H1 (cell line): Measurements from ENCODE around the gene SLC34A1. TPM values are rescaled to one million over a fixed set of nuclear protein-coding genes. Genes with fewer than 3 reads are reported as not detected.

ENCODE experiments used
- CTCF ChIA-PET: fragments of 300-600 bp; sonication (Branson Sonifier 250); formaldehyde crosslinking; loops from one replicate; lab custom pipeline; 2021; ENCODE audit not compliant: partially characterized antibody; lab: Charles Lee
- POLR2A ChIA-PET: fragments of 300-600 bp; sonication (Branson Sonifier 250); formaldehyde crosslinking; loops from one replicate; lab custom pipeline; 2021; ENCODE audit warnings: inconsistent platforms; ENCODE audit not compliant: partially characterized antibody; lab: Charles Lee
- DNase-seq, 2 experiments: peaks; one replicate each; pipeline versions ENCODE4 v3.0.0 to v3.0.0-alpha.2; 2010 to 2022; ENCODE audit warnings: low spot score in 2 of 2, low read depth in 1 of 2, mixed read lengths in 1 of 2
- FAIRE-seq: peaks from 2 replicates; lab custom pipeline; 2011; peaks lifted over from hg19 to GRCh38; lab: Jason Lieb, UNC
- H2AFZ ChIP-seq: 2 replicates; pipeline ENCODE4 v1.8.1; 2012; ENCODE audit warnings: low read length, inconsistent platforms
- H2AK5ac ChIP-seq: 2 replicates; pipeline ENCODE4 v1.6.1; 2013; ENCODE audit warnings: low read depth, low read length
- H2BK120ac ChIP-seq: replicated peaks from 2 replicates; pipeline ENCODE3; 2013; ENCODE audit warnings: low read depth, low read length, inconsistent platforms
- H2BK12ac ChIP-seq: 2 replicates; pipeline ENCODE4 v1.6.1; 2013; ENCODE audit warnings: low read depth, low read length
- H2BK15ac ChIP-seq: 2 replicates; pipeline ENCODE4 v1.6.1; 2013; ENCODE audit warnings: low read length
- H2BK20ac ChIP-seq: 2 replicates; pipeline ENCODE4 v1.6.1; 2013; ENCODE audit warnings: low read length
- H2BK5ac ChIP-seq: 2 replicates; pipeline ENCODE4 v1.6.1; 2013; ENCODE audit warnings: low read depth, low read length
- H3K14ac ChIP-seq: 2 replicates; pipeline ENCODE4 v1.6.1; 2013; ENCODE audit warnings: inconsistent platforms; ENCODE audit not compliant: insufficient read length
- H3K18ac ChIP-seq: 2 replicates; pipeline ENCODE4 v1.6.1; 2013; ENCODE audit warnings: low read length; ENCODE audit errors: extremely low read depth
- H3K23ac ChIP-seq: 2 replicates; pipeline ENCODE4 v1.6.1; 2013; ENCODE audit warnings: inconsistent platforms; ENCODE audit not compliant: insufficient read length
- H3K23me2 ChIP-seq: 2 replicates; pipeline ENCODE4 v1.6.1; 2013; ENCODE audit warnings: low read depth, low read length
- H3K27ac ChIP-seq: 2 replicates; pipeline ENCODE4 v1.6.1; 2011; ENCODE audit warnings: low read depth, low read length, inconsistent platforms
- H3K27me3 ChIP-seq, 4 experiments: replicated peaks in 1 of 4; 1 replicate in 1 of 4; 2 replicates in 3 of 4; pipeline versions ENCODE4 v1.6.1 to v1.8.1; 2011 to 2013; ENCODE audit warnings: low read length in 3 of 4, mild to moderate bottlenecking in 3 of 4, inconsistent platforms in 2 of 4, mixed read lengths in 2 of 4, moderate library complexity in 1 of 4; ENCODE audit not compliant: control insufficient read depth in 3 of 4, insufficient read depth in 3 of 4; ENCODE audit errors: extremely low read depth in 1 of 4
- H3K36me3 ChIP-seq, 4 experiments: 2 replicates each; pipeline versions ENCODE4 v1.6.1 to v1.8.1; 2011 to 2013; ENCODE audit warnings: mild to moderate bottlenecking in 4 of 4, low read length in 3 of 4, moderate library complexity in 2 of 4, control low read depth in 1 of 4, inconsistent platforms in 1 of 4; ENCODE audit not compliant: insufficient read depth in 4 of 4, control insufficient read depth in 2 of 4
- H3K4ac ChIP-seq: replicated peaks from 2 replicates; pipeline ENCODE3; 2013; ENCODE audit warnings: low read length, low read depth, mixed read lengths, inconsistent platforms; ENCODE audit not compliant: insufficient read length
- H3K4me1 ChIP-seq, 4 experiments: replicated peaks in 1 of 4; 1 replicate in 1 of 4; 2 replicates in 3 of 4; pipeline versions ENCODE4 v1.6.1 to v1.8.1; 2011 to 2013; ENCODE audit warnings: low read length in 3 of 4, inconsistent platforms in 2 of 4, mixed read lengths in 1 of 4; ENCODE audit not compliant: insufficient read depth in 4 of 4, control insufficient read depth in 3 of 4
- H3K4me2 ChIP-seq, 2 experiments: 2 replicates each; pipeline versions ENCODE4 v1.6.1 to v1.8.1; 2011 to 2013; ENCODE audit warnings: low read depth in 2 of 2, low read length in 2 of 2, control low read depth in 1 of 2, inconsistent platforms in 1 of 2, mild to moderate bottlenecking in 1 of 2; ENCODE audit not compliant: insufficient read depth in 1 of 2
- H3K4me3 ChIP-seq, 4 experiments: fragments of 200-600, 300-600 bp in 1 of 4; sonication (generic), shearing (Covaris generic), sonication (Bioruptor Twin) in 1 of 4; 2 replicates each; pipeline versions ENCODE4 v1.5.1 to v1.8.1; 2011 to 2016; ENCODE audit warnings: low read length in 4 of 4, low read depth in 3 of 4, control low read depth in 2 of 4, inconsistent platforms in 2 of 4, mild to moderate bottlenecking in 2 of 4, mixed read lengths in 1 of 4, moderate library complexity in 1 of 4; ENCODE audit not compliant: insufficient read depth in 2 of 4; ENCODE audit errors: extremely low read depth in 1 of 4
- H3K56ac ChIP-seq: replicated peaks from 2 replicates; pipeline ENCODE3; 2013; ENCODE audit warnings: low read depth, mild to moderate bottlenecking, mixed read lengths, low read length, inconsistent platforms; ENCODE audit not compliant: insufficient read length
- H3K79me1 ChIP-seq: 2 replicates; pipeline ENCODE4 v1.6.1; 2013; ENCODE audit warnings: low read depth, low read length, control low read depth
- H3K79me2 ChIP-seq, 2 experiments: 2 replicates each; pipeline versions ENCODE4 v1.6.1 to v1.8.1; 2012 to 2013; ENCODE audit warnings: low read length in 2 of 2, mild to moderate bottlenecking in 2 of 2, inconsistent platforms in 1 of 2; ENCODE audit not compliant: insufficient read depth in 2 of 2, control insufficient read depth in 1 of 2
- H3K9ac ChIP-seq, 4 experiments: replicated peaks in 1 of 4; 1 replicate in 1 of 4; 2 replicates in 3 of 4; pipeline versions ENCODE4 v1.6.1 to v1.8.1; 2011 to 2013; ENCODE audit warnings: low read depth in 3 of 4, low read length in 3 of 4, control low read depth in 2 of 4, mild to moderate bottlenecking in 2 of 4, moderate library complexity in 2 of 4, inconsistent platforms in 1 of 4; ENCODE audit errors: extremely low read depth in 1 of 4
- H3K9me3 ChIP-seq, 2 experiments: 2 replicates each; pipeline versions ENCODE4 v1.6.1 to v1.8.1; 2012 to 2013; ENCODE audit warnings: mild to moderate bottlenecking in 2 of 2, moderate library complexity in 2 of 2, control low read depth in 1 of 2, inconsistent platforms in 1 of 2, low read depth in 1 of 2, low read length in 1 of 2, mixed read lengths in 1 of 2; ENCODE audit not compliant: insufficient read depth in 2 of 2
- H4K20me1 ChIP-seq, 2 experiments: replicated peaks in 1 of 2; 2 replicates each; pipeline versions ENCODE3 to v1.8.1; 2011 to 2013; ENCODE audit warnings: inconsistent platforms in 2 of 2, low read length in 2 of 2, mild to moderate bottlenecking in 1 of 2; ENCODE audit not compliant: insufficient read depth in 2 of 2, control insufficient read depth in 1 of 2
- H4K5ac ChIP-seq: 2 replicates; pipeline ENCODE4 v1.6.1; 2013; ENCODE audit warnings: low read length, low read depth, mixed read lengths, inconsistent platforms; ENCODE audit not compliant: insufficient read length
- H4K8ac ChIP-seq: 2 replicates; pipeline ENCODE4 v1.8.0; 2013; ENCODE audit warnings: mild to moderate bottlenecking, moderate library complexity, low read length, inconsistent platforms; ENCODE audit not compliant: insufficient read depth; ENCODE audit errors: extremely low read depth
- H4K91ac ChIP-seq: replicated peaks from 2 replicates; pipeline ENCODE3; 2013; ENCODE audit warnings: low read length, mixed read lengths, inconsistent platforms; ENCODE audit not compliant: insufficient read length
- ASH2L ChIP-seq: fragments of 200-600, 300-600 bp; sonication (generic); IDR thresholded peaks from one replicate; pipeline ENCODE4 v1.7.1; 2017; ENCODE audit warnings: low read length
- GABPA ChIP-seq: IDR thresholded peaks from 2 replicates; pipeline ENCODE4 v1.6.1; 2011; ENCODE audit warnings: mild to moderate bottlenecking, low read length, moderate library complexity, borderline replicate concordance; ENCODE audit not compliant: insufficient read depth
- KDM4A ChIP-seq: IDR thresholded peaks from one replicate; pipeline ENCODE4 v1.7.1; 2012; ENCODE audit warnings: low read depth, mild to moderate bottlenecking, moderate library complexity, low read length, inconsistent platforms; ENCODE audit not compliant: severe bottlenecking
- PHF8 ChIP-seq: fragments of 200-600 bp; sonication (generic); conservative IDR thresholded peaks from 2 replicates; pipeline ENCODE4 v1.7.1; 2012; ENCODE audit warnings: low read depth, mild to moderate bottlenecking, inconsistent platforms, low read length, moderate library complexity
- POLR2A ChIP-seq, 2 experiments: IDR thresholded peaks; 1 replicate in 1 of 2; 2 replicates in 1 of 2; pipeline ENCODE4 v1.6.1; 2011; ENCODE audit warnings: low read depth in 2 of 2, low read length in 2 of 2, mild to moderate bottlenecking in 2 of 2; ENCODE audit errors: control extremely low read depth in 1 of 2
- POU5F1 ChIP-seq: IDR thresholded peaks from 2 replicates; pipeline ENCODE4 v1.6.1; 2011; ENCODE audit warnings: low read depth, mild to moderate bottlenecking, low read length, moderate library complexity
- SIRT6 ChIP-seq: IDR thresholded peaks from one replicate; pipeline ENCODE4 v1.7.1; 2012; ENCODE audit warnings: low read length, inconsistent platforms
- WGBS, 2 experiments: shearing (Covaris generic) in 1 of 2; methylation state at CpG; one replicate each; pipeline versions ENCODE4 v1.1.6 to v1.1.7; 2013 to 2015; ENCODE audit warnings: low lambda C conversion rate in 2 of 2, mixed read lengths in 2 of 2, inconsistent platforms in 1 of 2, low coverage in 1 of 2, missing lambda C conversion rate in 1 of 2; ENCODE audit not compliant: insufficient replicate concordance in 2 of 2, insufficient coverage in 1 of 2, insufficient read length in 1 of 2; ENCODE audit errors: extremely low coverage in 1 of 2, missing lambda C conversion rate in 1 of 2; 5-methylcytosine and 5-hydroxymethylcytosine counted together
- polyA plus RNA-seq, 7 experiments: library from polyadenylated mRNA; depleted of rRNA in 3 of 7; stranded (reverse) in 5 of 7; unstranded in 2 of 7; fragments of >200 nt in 5 of 7; fragments of 200-250 nt in 2 of 7; gene quantifications; 1 replicate in 5 of 7; 2 replicates in 1 of 7; 4 replicates in 1 of 7; pipeline versions ENCODE4 v1.2.1 to v1.2.3, GENCODE V29; 2011 to 2013; ENCODE audit warnings: missing spikeins in 2 of 7, mixed read lengths in 2 of 7
- total RNA-seq: library from RNA; stranded (reverse); fragmentation: NEBNext Ultra II Directional; extraction: Animal tissue kit (Norgen Biotek cat#: 25700); gene quantifications from 2 replicates; pipeline ENCODE4 v1.2.1, GENCODE V29; 2021

SLC34A1 gene
- total and polyA plus RNA-seq, 2 of the 8 experiments (the other 6 are each of a cell fraction or from before 2014, with no cell fraction given) = not detected

GRCh38 chr5:177426566-177427210 is 42.5 kb downstream of the SLC34A1 start, which contains the start of gene GRK6:
Gene GRK6, plus strand, starts transcription at chr5:177426676. Its CDS starts 170 bp downstream, at chr5:177426846.
- FAIRE-seq = no peak
- Histone ChIP-seq H3K79me2 (peaks cover 0 to 26% of the 10 kb centered on the region in 2 experiments; a peak in 2 of 4 replicates), H3K9ac (peak within 1 kb of the TSS; percentile 86 to 98 (median 92)), H2AFZ (no peak within 1 kb of the TSS), H3K23me2 (peaks cover 10% of the 10 kb centered on the region), H2BK120ac (peak within 1 kb of the TSS; percentile 29), H2BK12ac (peak within 1 kb of the TSS; percentile 84), H3K27ac (peak within 1 kb of the TSS; percentile 88), H2BK20ac (peak within 1 kb of the TSS; percentile 80; the same call in 1 of the 2 replicates), H3K27me3 (no peaks in the 10 kb centered on the region), H4K5ac (peak within 1 kb of the TSS; percentile 88), H3K9me3 (no peaks in the 10 kb centered on the region), H3K23ac (no peak within 1 kb of the TSS), H3K79me1 (peaks cover 16% of the 10 kb centered on the region), H3K4me3 (peak within 1 kb of the TSS; percentile 55 to 95 (median 80)), H4K91ac (peak within 1 kb of the TSS; percentile 90), H3K4ac (peak within 1 kb of the TSS; percentile 64), H3K14ac (peak within 1 kb of the TSS; percentile 13)
- WGBS, 2 experiments = 1% methylated on average over 35 of the region's 82 CpGs; no CpG with 5 or more reads in 1 of the 2 experiments
- no peak for DNase-seq
- POLR2A ChIA-PET = interaction anchor here (0.7 to 24.2 kb wide), 17 partner anchors 10 to 90 kb away, joined by 3 to 460 read pairs (median 5); partner anchors contain the start of genes DDX41, LMAN2, PDLIM7 and PRR7
- TF ChIP-seq POLR2A (IDR thresholded peaks at IDR 0.05; ENCODE audit: control extremely low read depth in 1 of 2, low read depth in 2 of 2, low read length in 2 of 2) (0 out of 3 replicates have a peak, but pooled peaks of 1 of the 2 experiments have one; percentile 36), ASH2L (peak; percentile 38), SIRT6 (no peak), GABPA (peak; percentile 26; the same call in 1 of the 2 replicates), KDM4A (peak; percentile 64), POU5F1 (no peak), PHF8 (peak; percentile 77)
- TF ChIP-seq, all 59 proteins: peak for 5
- Histone ChIP-seq H3K4me1 (peaks cover 4 to 14% (median 9%) of the 10 kb centered on the region in 4 experiments; a peak in 6 of 7 replicates), H3K18ac (peak within 1 kb of the TSS; percentile 90), H2BK5ac (peak within 1 kb of the TSS; percentile 91), H4K8ac (peak within 1 kb of the TSS; percentile 93), H3K56ac (peak within 1 kb of the TSS; percentile 83), H3K4me2 (peak within 1 kb of the TSS; percentile 81 to 94), H2AK5ac (peak within 1 kb of the TSS; percentile 90), H4K20me1 (peaks cover 15 to 20% of the 10 kb centered on the region in 2 experiments), H3K36me3 (peaks cover 0 to 6% (median 4%) of the 10 kb centered on the region in 4 experiments; a peak in 3 of 8 replicates), H2BK15ac (peak within 1 kb of the TSS; percentile 88)
- CTCF ChIA-PET = interaction anchor here (0.7 to 7.1 kb wide), 15 partner anchors 11 to 621 kb away, joined by 3 to 57 read pairs (median 5); partner anchors contain the start of gene PFN3
